IMR-90 (cell line): ENCODE results near the gene KDM2A. TPM values are rescaled to one million over a fixed set of nuclear protein-coding genes. Genes with fewer than 3 reads are reported as not detected.

Source experiments
- ATAC-seq: fragments of 200-7000 bp; cut with Tn5 transposase; 2 replicates; pipeline ENCODE4 v1.9.1; 2020; ENCODE audit warnings: low read depth, mild to moderate bottlenecking, moderate library complexity
- BruUV-seq: library from RNA; stranded (reverse); fragments of 400-500 nt; replicated peaks from 2 replicates; lab custom pipeline; 2021; lab: Mats Ljungman, UMichigan
- CTCF ChIA-PET: fragments of 300-600 bp; formaldehyde crosslinking; extraction: SDS; loops from one replicate; lab custom pipeline; 2021; ENCODE audit warnings: antibody characterized with exemption; lab: Yijun Ruan, JAX
- POLR2A ChIA-PET: fragments of 300-600 bp; sonication (Branson Sonifier 250); formaldehyde crosslinking; loops from one replicate; lab custom pipeline; 2022; ENCODE audit warnings: antibody characterized with exemption; ENCODE audit not compliant: unreplicated experiment; lab: Charles Lee
- DNase-seq: peaks from one replicate; pipeline ENCODE4 v3.0.0; 2013
- H2AFZ ChIP-seq: replicated peaks from 2 replicates; pipeline ENCODE3; 2013; ENCODE audit warnings: low read length, mild to moderate bottlenecking; ENCODE audit not compliant: poor library complexity
- H2AK5ac ChIP-seq: 2 replicates; pipeline ENCODE4 v1.6.1; 2013; ENCODE audit warnings: low read depth, low read length, inconsistent platforms
- H2AK9ac ChIP-seq: replicated peaks from 2 replicates; pipeline ENCODE3; 2013; ENCODE audit warnings: mild to moderate bottlenecking, low read depth, low read length, moderate library complexity; ENCODE audit not compliant: poor library complexity
- H2BK120ac ChIP-seq: 2 replicates; pipeline ENCODE4 v1.6.1; 2013; ENCODE audit warnings: low read depth, low read length, inconsistent platforms
- H2BK15ac ChIP-seq: 3 replicates; pipeline ENCODE4 v1.6.1; 2013; ENCODE audit warnings: low read depth, low read length, inconsistent platforms
- H2BK20ac ChIP-seq: 2 replicates; pipeline ENCODE4 v1.6.1; 2013; ENCODE audit warnings: low read depth, mild to moderate bottlenecking, inconsistent platforms, low read length, moderate library complexity
- H2BK5ac ChIP-seq: 2 replicates; pipeline ENCODE4 v1.6.1; 2013; ENCODE audit warnings: mild to moderate bottlenecking, low read depth, low read length, inconsistent platforms; ENCODE audit not compliant: poor library complexity, severe bottlenecking
- H3K14ac ChIP-seq: replicated peaks from 2 replicates; pipeline ENCODE4 v1.6.1; 2013; ENCODE audit warnings: low read depth, low read length, inconsistent platforms
- H3K18ac ChIP-seq: 2 replicates; pipeline ENCODE4 v1.6.1; 2013; ENCODE audit warnings: low read depth, low read length, control low read depth
- H3K23ac ChIP-seq: 2 replicates; pipeline ENCODE4 v1.6.1; 2013; ENCODE audit warnings: low read depth, low read length, inconsistent platforms
- H3K27ac ChIP-seq: 2 replicates; pipeline ENCODE4 v1.5.1; 2013; ENCODE audit warnings: mild to moderate bottlenecking, control low read depth, low read length; ENCODE audit not compliant: insufficient read depth
- H3K27me3 ChIP-seq: 2 replicates; pipeline ENCODE4 v1.6.1; 2013; ENCODE audit warnings: low read length; ENCODE audit not compliant: control insufficient read depth, insufficient read depth
- H3K36me3 ChIP-seq: 2 replicates; pipeline ENCODE4 v1.6.1; 2013; ENCODE audit warnings: low read length, mixed read lengths; ENCODE audit not compliant: control insufficient read depth, insufficient read depth
- H3K4ac ChIP-seq: 2 replicates; pipeline ENCODE4 v1.6.1; 2013; ENCODE audit warnings: low read depth, low read length, inconsistent platforms
- H3K4me1 ChIP-seq: 2 replicates; pipeline ENCODE4 v1.6.1; 2013; ENCODE audit warnings: low read length, mixed read lengths; ENCODE audit not compliant: control insufficient read depth, insufficient read depth
- H3K4me2 ChIP-seq: 2 replicates; pipeline ENCODE4 v1.6.1; 2013; ENCODE audit warnings: low read depth, mild to moderate bottlenecking, control low read depth, low read length, moderate library complexity
- H3K4me3 ChIP-seq: 2 replicates; pipeline ENCODE4 v1.5.1; 2013; ENCODE audit warnings: low read depth, mild to moderate bottlenecking, control low read depth, low read length, moderate library complexity; ENCODE audit not compliant: insufficient read depth
- H3K56ac ChIP-seq: 2 replicates; pipeline ENCODE4 v1.6.1; 2013; ENCODE audit warnings: low read length, inconsistent platforms; ENCODE audit not compliant: insufficient read depth; ENCODE audit errors: extremely low read depth
- H3K79me1 ChIP-seq, 2 experiments: 2 replicates each; pipeline ENCODE4 v1.6.1; 2013; ENCODE audit warnings: low read length in 2 of 2, inconsistent platforms in 1 of 2, low read depth in 1 of 2
- H3K9ac ChIP-seq: 2 replicates; pipeline ENCODE4 v1.6.1; 2013; ENCODE audit warnings: low read depth, low read length, control low read depth
- H3K9me1 ChIP-seq: 2 replicates; pipeline ENCODE4 v1.6.1; 2013; ENCODE audit warnings: low read length, inconsistent platforms; ENCODE audit not compliant: insufficient read depth
- H3K9me3 ChIP-seq: 2 replicates; pipeline ENCODE4 v1.6.1; 2013; ENCODE audit warnings: low read length; ENCODE audit not compliant: control insufficient read depth, insufficient read depth
- H4K20me1 ChIP-seq: 2 replicates; pipeline ENCODE4 v1.6.1; 2013; ENCODE audit warnings: low read length, inconsistent platforms; ENCODE audit not compliant: insufficient read depth
- H4K5ac ChIP-seq: 2 replicates; pipeline ENCODE4 v1.6.1; 2013; ENCODE audit warnings: mild to moderate bottlenecking, low read depth, low read length, control low read depth
- H4K8ac ChIP-seq, 2 experiments: 2 replicates each; pipeline ENCODE4 v1.6.1; 2013; ENCODE audit warnings: low read depth in 2 of 2, low read length in 2 of 2, control low read depth in 1 of 2, inconsistent platforms in 1 of 2
- H4K91ac ChIP-seq: 2 replicates; pipeline ENCODE4 v1.6.1; 2013; ENCODE audit warnings: low read depth, low read length, inconsistent platforms; ENCODE audit not compliant: insufficient read depth
- CEBPB ChIP-seq: IDR thresholded peaks from 2 replicates; pipeline ENCODE4 v1.6.1; 2012; ENCODE audit warnings: low read depth, low read length, improper control_type of control experiment
- CHD1 ChIP-seq: IDR thresholded peaks from 2 replicates; pipeline ENCODE4 v1.6.1; 2012; ENCODE audit warnings: low read depth, low read length, improper control_type of control experiment
- CTCF ChIP-seq: conservative IDR thresholded peaks from 2 replicates; pipeline ENCODE4 v1.5.1; 2012; ENCODE audit warnings: mild to moderate bottlenecking, low read depth, low read length, improper control_type of control experiment
- ELK1 ChIP-seq: fragments of 150-350 bp; IDR thresholded peaks from 2 replicates; pipeline ENCODE4 v1.6.1; 2016; ENCODE audit warnings: low read depth, mild to moderate bottlenecking, low read length, moderate library complexity, borderline replicate concordance
- MAFK ChIP-seq: IDR thresholded peaks from 2 replicates; pipeline ENCODE4 v1.6.1; 2012; ENCODE audit warnings: low read depth, low read length, improper control_type of control experiment
- MAZ ChIP-seq: IDR thresholded peaks from 2 replicates; pipeline ENCODE4 v1.6.1; 2012; ENCODE audit warnings: low read depth, mild to moderate bottlenecking, low read length, improper control_type of control experiment, moderate library complexity, borderline replicate concordance
- MXI1 ChIP-seq: IDR thresholded peaks from 2 replicates; pipeline ENCODE4 v1.6.1; 2012; ENCODE audit warnings: low read depth, mild to moderate bottlenecking, low read length, moderate library complexity, borderline replicate concordance
- NFE2L2 ChIP-seq: fragments of 150-350 bp; IDR thresholded peaks from 2 replicates; pipeline ENCODE4 v1.6.1; 2016; ENCODE audit warnings: low read depth, mild to moderate bottlenecking, low read length
- RAD21 ChIP-seq: IDR thresholded peaks from 2 replicates; pipeline ENCODE4 v1.6.1; 2012; ENCODE audit warnings: low read length, improper control_type of control experiment
- RCOR1 ChIP-seq: IDR thresholded peaks from 2 replicates; pipeline ENCODE4 v1.6.1; 2012; ENCODE audit warnings: mild to moderate bottlenecking, low read length, improper control_type of control experiment; ENCODE audit not compliant: insufficient replicate concordance
- SMC3 ChIP-seq: fragments of 150-350 bp; IDR thresholded peaks from 2 replicates; pipeline ENCODE4 v1.6.1; 2016; ENCODE audit warnings: low read depth, mild to moderate bottlenecking, antibody characterized with exemption, low read length, moderate library complexity
- dilution Hi-C: fragments of 300-500 bp; cut with HindIII; formaldehyde crosslinking; loops from one replicate; pipeline ENCODE4 v1.14.3; 2018; ENCODE audit warnings: low sequenced_read_pairs; ENCODE audit not compliant: unreplicated experiment
- in situ Hi-C: fragments of 300-500 bp; cut with MboI; formaldehyde crosslinking; loops from 3 replicates; pipeline ENCODE4 v1.14.3; 2019; ENCODE audit warnings: low sequenced_read_pairs, inconsistent platforms, mixed read lengths
- intact Hi-C: fragments of 100-400 bp; cut with micrococcal nuclease; formaldehyde crosslinking; loops from 2 replicates; pipeline ENCODE4 v1.10.0; 2022
- polyA plus RNA-seq, 3 experiments: library from polyadenylated mRNA; depleted of rRNA; stranded (reverse); fragments of >200 nt; gene quantifications; 2 replicates each; pipeline ENCODE4 v1.2.3, GENCODE V29; 2012; ENCODE audit warnings: low replicate concordance in 1 of 3
- total RNA-seq: library from RNA; depleted of rRNA; stranded (reverse); fragments of >200 nt; gene quantifications from 2 replicates; pipeline ENCODE4 v1.2.3, GENCODE V29; 2012

Gene KDM2A
- total and polyA plus RNA-seq, 2 of the 4 experiments (the other 2 are of a cell fraction): 26.7 to 42.6 TPM

GRCh38 chr11:67248653-67249052 lies 129.6 kb downstream of the KDM2A start:
- no peaks in the 10 kb centered on the region for H3K9me3 ChIP-seq
- peaks cover 15% of the 10 kb centered on the region; the same call in 1 of the 2 replicates for H3K9me1 ChIP-seq
- peaks cover 49 to 84% of the 10 kb centered on the region in 2 experiments for H3K79me1 ChIP-seq
- H3K18ac ChIP-seq: no peak overlapping the region
- H4K91ac ChIP-seq: no peak overlapping the region
- intact Hi-C loops (no loop called here), in situ Hi-C loops (no loop called here), dilution Hi-C loops (no loop called here)
- no peak overlapping the region for H4K5ac ChIP-seq
- H3K27me3 ChIP-seq: no peaks in the 10 kb centered on the region
- H3K4me1 ChIP-seq: peaks cover 2% of the 10 kb centered on the region
- TF ChIP-seq MAZ (no peak), RCOR1 (no peak), CTCF (no peak), NFE2L2 (no peak), MAFK (no peak), CHD1 (no peak), ELK1 (no peak), RAD21 (no peak), MXI1 (no peak), SMC3 (no peak), CEBPB (no peak)
- no peak overlapping the region for H3K56ac ChIP-seq
- no peak overlapping the region for H2AK9ac ChIP-seq
- H3K14ac ChIP-seq: no peak overlapping the region
- ChIA-PET CTCF (interaction anchor here (0.6 to 1.2 kb wide), 3 partner anchors 38 to 146 kb away, joined by 3 to 4 read pairs (median 3); no protein-coding TSS in a partner anchor), POLR2A (no interaction called here)
- H2AFZ ChIP-seq: no peak overlapping the region
- H3K4ac ChIP-seq: no peak overlapping the region
- DNase-seq (no peak), ATAC-seq (peak; percentile 35)
- no peak overlapping the region for H2BK120ac ChIP-seq
- no peak overlapping the region for H3K4me2 ChIP-seq
- H2BK15ac ChIP-seq: no peak overlapping the region
- H3K9ac ChIP-seq: no peak overlapping the region
- BruUV-seq: no TSS peak
- peaks cover 79% of the 10 kb centered on the region for H3K36me3 ChIP-seq
- no peak overlapping the region for H4K8ac ChIP-seq
- no peak overlapping the region for H2BK20ac ChIP-seq
- no peak overlapping the region for H2AK5ac ChIP-seq
- no peak overlapping the region for H3K4me3 ChIP-seq
- no peak overlapping the region for H2BK5ac ChIP-seq
- peaks cover 20% of the 10 kb centered on the region; the same call in 1 of the 2 replicates for H4K20me1 ChIP-seq
- no peak overlapping the region for H3K23ac ChIP-seq
- H3K27ac ChIP-seq: no peak overlapping the region; the same call in 1 of the 2 replicates
